NCI-H524 (cell line): Measurements from ENCODE around the gene LRP6.

ENCODE experiments used
- DNase-seq, 2 experiments: peaks; one replicate each; lab custom pipeline; 2025; lab: John Stamatoyannopoulos, UW

The LRP6 gene

GRCh38 chr12:12072064-12072760, 194.6 kb downstream of the LRP6 start:
- no peak for DNase-seq

- no peak for DNase-seq
Observed at GRCh38 chr12:12070674-12071656, 195.9 kb downstream of the LRP6 start, which contains the start of gene BCL2L14. BCL2L14 (plus strand) TSS chr12:12070939; CDS start chr12:12079306, 8,367 bp downstream.

GRCh38 chr12:12069821-12070548, 196.9 kb downstream of the LRP6 start:
- no peak for DNase-seq

- DNase-seq: no peak
Observed at GRCh38 chr12:12068751-12069150, 198.1 kb downstream of the LRP6 start.
